WTC11 (cell line): Measurements from ENCODE around the gene ATCAY. TPM values are rescaled to one million over a fixed set of nuclear protein-coding genes. Genes with fewer than 3 reads are reported as not detected.

Source experiments
- ATF6 ChIP-seq: sonication (generic); formaldehyde crosslinking; IDR thresholded peaks from 2 replicates; pipeline ENCODE4 v1.8.1; 2023; ENCODE audit warnings: mild to moderate bottlenecking, missing genetic modification reagents
- EMX1 ChIP-seq: fragments of 250-450 bp; sonication (Bioruptor Pico); IDR thresholded peaks from 2 replicates; pipeline ENCODE4 v1.8.0; 2021; ENCODE audit warnings: mild to moderate bottlenecking
- ESRRA ChIP-seq: sonication (generic); formaldehyde crosslinking; IDR thresholded peaks from 2 replicates; pipeline ENCODE4 v1.8.1; 2022; ENCODE audit warnings: mild to moderate bottlenecking, missing genetic modification reagents, borderline replicate concordance
- GABPB1 ChIP-seq: sonication (generic); formaldehyde crosslinking; IDR thresholded peaks from 2 replicates; pipeline ENCODE4 v1.8.1; 2023; ENCODE audit warnings: mild to moderate bottlenecking, missing genetic modification reagents
- MAX ChIP-seq: sonication (generic); formaldehyde crosslinking; IDR thresholded peaks from 2 replicates; pipeline ENCODE4 v1.8.0; 2022; ENCODE audit warnings: mild to moderate bottlenecking, missing genetic modification reagents
- PREB ChIP-seq: sonication (generic); formaldehyde crosslinking; IDR thresholded peaks from 2 replicates; pipeline ENCODE4 v1.8.1; 2022; ENCODE audit warnings: mild to moderate bottlenecking, missing genetic modification reagents, moderate library complexity, borderline replicate concordance
- SMAD3 ChIP-seq: sonication (generic); formaldehyde crosslinking; IDR thresholded peaks from 2 replicates; pipeline ENCODE4 v1.8.0; 2022; ENCODE audit warnings: missing genetic modification reagents, mild to moderate bottlenecking, borderline replicate concordance
- SMAD4 ChIP-seq: sonication (generic); formaldehyde crosslinking; IDR thresholded peaks from 2 replicates; pipeline ENCODE4 v1.8.0; 2022; ENCODE audit warnings: mild to moderate bottlenecking, missing genetic modification reagents
- STAT6 ChIP-seq: sonication (generic); formaldehyde crosslinking; conservative IDR thresholded peaks from 2 replicates; pipeline ENCODE4 v1.8.1; 2023; ENCODE audit warnings: mild to moderate bottlenecking, low read depth, missing genetic modification reagents, moderate library complexity
- TEAD1 ChIP-seq: sonication (generic); formaldehyde crosslinking; IDR thresholded peaks from 2 replicates; pipeline ENCODE4 v1.8.0; 2022; ENCODE audit warnings: mild to moderate bottlenecking, missing genetic modification reagents
- TEAD4 ChIP-seq: sonication (generic); formaldehyde crosslinking; IDR thresholded peaks from 2 replicates; pipeline ENCODE4 v1.8.0; 2022; ENCODE audit warnings: mild to moderate bottlenecking, missing genetic modification reagents
- ZBTB21 ChIP-seq: sonication (generic); formaldehyde crosslinking; IDR thresholded peaks from 2 replicates; pipeline ENCODE4 v1.8.1; 2023; ENCODE audit warnings: mild to moderate bottlenecking, missing genetic modification reagents, borderline replicate concordance
- ZNF121 ChIP-seq: sonication (generic); formaldehyde crosslinking; IDR thresholded peaks from 2 replicates; pipeline ENCODE4 v1.8.0; 2023; ENCODE audit warnings: missing genetic modification reagents
- ZNF138 ChIP-seq: sonication (generic); formaldehyde crosslinking; conservative IDR thresholded peaks from 2 replicates; pipeline ENCODE4 v1.8.1; 2022; ENCODE audit warnings: mild to moderate bottlenecking, moderate library complexity, missing genetic modification reagents
- ZNF317 ChIP-seq: sonication (generic); formaldehyde crosslinking; IDR thresholded peaks from 2 replicates; pipeline ENCODE4 v1.8.1; 2023; ENCODE audit warnings: low read depth, mild to moderate bottlenecking, moderate library complexity, missing genetic modification reagents, borderline replicate concordance
- ZNF396 ChIP-seq: fragments of 250-450 bp; sonication (Bioruptor Pico); IDR thresholded peaks from 2 replicates; pipeline ENCODE4 v1.8.0; 2021; ENCODE audit warnings: mild to moderate bottlenecking, moderate library complexity, borderline replicate concordance
- ZSCAN18 ChIP-seq: fragments of 250-450 bp; sonication (Bioruptor Pico); IDR thresholded peaks from 2 replicates; pipeline ENCODE4 v2.1.2; 2022; ENCODE audit warnings: mild to moderate bottlenecking, moderate library complexity
- total RNA-seq: library from RNA; stranded (reverse); gene quantifications from 3 replicates; pipeline ENCODE4 v1.2.3, GENCODE V29; 2021
- TF ChIP-seq, protein P1 (sequence below): fragments of 250-450 bp; sonication (Bioruptor Pico); conservative IDR thresholded peaks from 2 replicates; pipeline ENCODE4 v1.9.0; 2021; ENCODE audit warnings: mild to moderate bottlenecking
- TF ChIP-seq, protein P2 (sequence below): fragments of 250-450 bp; sonication (Bioruptor Pico); IDR thresholded peaks from 2 replicates; pipeline ENCODE4 v1.8.0; 2021; ENCODE audit warnings: mild to moderate bottlenecking
- TF ChIP-seq, protein P3 (sequence below): sonication (generic); formaldehyde crosslinking; IDR thresholded peaks from 2 replicates; pipeline ENCODE4 v1.8.0; 2023; ENCODE audit warnings: missing genetic modification reagents, mild to moderate bottlenecking, borderline replicate concordance

ATCAY gene
- total RNA-seq, 1 experiment from 2014 or later: 23.5 TPM

DNA sequence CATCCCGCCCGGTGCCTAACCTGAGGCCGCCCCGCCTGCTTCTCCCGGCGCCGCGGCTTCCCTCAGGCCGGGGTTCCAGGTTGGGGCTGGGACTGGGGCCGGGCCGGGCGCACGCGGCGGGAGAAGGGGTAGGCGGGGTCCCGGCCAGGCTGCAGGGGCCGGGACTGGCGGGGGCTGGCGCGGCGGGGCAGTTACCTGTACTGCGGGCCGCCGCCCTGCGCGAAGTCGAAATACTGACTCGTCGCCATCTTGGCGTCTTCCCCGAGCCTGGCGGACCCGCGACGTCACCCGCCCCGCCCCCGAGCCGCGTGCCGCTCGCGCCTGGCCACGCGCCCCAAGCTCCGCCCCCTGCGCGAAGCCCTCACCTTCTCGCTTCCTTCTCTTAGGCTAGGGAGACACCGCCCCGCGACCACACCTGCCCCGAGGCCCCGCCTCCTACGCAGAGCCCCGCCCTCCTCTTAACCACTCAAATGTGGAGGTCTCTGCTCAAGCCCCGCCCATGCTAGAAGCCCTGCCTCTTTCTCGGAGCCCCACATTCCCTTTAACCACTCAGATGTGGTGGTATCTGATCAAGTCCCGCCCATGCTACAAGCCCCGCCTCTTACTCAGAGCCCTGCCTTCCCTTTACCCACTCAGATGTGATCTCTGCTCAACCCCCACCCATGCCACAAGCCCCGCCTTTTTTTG lies 11.6 kb upstream of the ATCAY start, which contains the start of gene ZFR2 (continued):
- TF ChIP-seq TEAD1 (CRISPR knock-in tag) (peak; percentile 100), ZBTB21 (peak; percentile 99), SMAD3 (CRISPR knock-in tag) (peak; percentile 100), ESRRA (CRISPR knock-in tag) (peak; percentile 100), ZNF317 (CRISPR knock-in tag) (peak; percentile 92), EMX1 (CRISPR knock-in tag) (no peak), ATF6 (CRISPR knock-in tag) (peak; percentile 86; the same call in 1 of the 2 replicates), GABPB1 (CRISPR knock-in tag) (no peak), PREB (CRISPR knock-in tag) (peak; percentile 97; the same call in 1 of the 2 replicates), TEAD4 (CRISPR knock-in tag) (peak; percentile 98), STAT6 (CRISPR knock-in tag) (peak; percentile 99), ZSCAN18 (CRISPR knock-in tag) (no peak), ZNF138 (CRISPR knock-in tag) (peak; percentile 100), SMAD4 (CRISPR knock-in tag) (peak; percentile 98), ZNF121 (CRISPR knock-in tag) (peak; percentile 94), ZNF396 (CRISPR knock-in tag) (no peak), MAX (peak; percentile 100)
- TF ChIP-seq, protein P1, sequence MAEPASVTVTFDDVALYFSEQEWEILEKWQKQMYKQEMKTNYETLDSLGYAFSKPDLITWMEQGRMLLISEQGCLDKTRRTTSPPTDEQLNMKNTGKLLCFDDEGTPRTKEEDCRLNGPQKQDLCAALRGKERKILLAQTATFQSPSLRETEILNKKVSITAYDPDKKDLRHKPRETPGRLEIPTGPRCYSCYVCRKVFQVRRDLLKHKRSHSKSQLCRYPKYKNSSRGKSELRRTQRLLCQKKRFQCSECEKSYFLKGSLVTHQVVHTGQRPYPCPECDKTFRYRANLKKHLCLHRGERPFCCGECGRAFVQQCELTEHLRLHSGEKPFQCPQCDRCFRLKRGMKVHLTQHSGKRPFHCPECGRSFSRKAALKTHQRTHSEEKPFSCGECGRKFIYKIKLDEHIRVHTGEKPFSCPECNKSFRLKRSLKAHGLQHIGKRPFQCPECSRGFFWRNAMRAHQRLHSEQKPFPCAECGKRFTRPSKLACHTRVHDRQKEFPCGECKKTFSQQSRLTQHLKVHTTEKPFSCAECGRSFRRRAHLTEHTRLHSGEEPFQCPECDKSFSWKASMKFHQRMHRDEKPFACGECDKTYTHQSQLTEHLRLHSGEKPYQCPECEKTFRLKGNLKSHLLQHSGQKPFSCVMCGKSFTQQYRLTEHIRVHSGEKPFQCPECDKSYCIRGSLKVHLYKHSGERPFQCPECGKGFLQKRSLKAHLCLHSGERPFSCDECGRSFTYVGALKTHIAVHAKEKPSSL: no peak
- TF ChIP-seq, protein P2, sequence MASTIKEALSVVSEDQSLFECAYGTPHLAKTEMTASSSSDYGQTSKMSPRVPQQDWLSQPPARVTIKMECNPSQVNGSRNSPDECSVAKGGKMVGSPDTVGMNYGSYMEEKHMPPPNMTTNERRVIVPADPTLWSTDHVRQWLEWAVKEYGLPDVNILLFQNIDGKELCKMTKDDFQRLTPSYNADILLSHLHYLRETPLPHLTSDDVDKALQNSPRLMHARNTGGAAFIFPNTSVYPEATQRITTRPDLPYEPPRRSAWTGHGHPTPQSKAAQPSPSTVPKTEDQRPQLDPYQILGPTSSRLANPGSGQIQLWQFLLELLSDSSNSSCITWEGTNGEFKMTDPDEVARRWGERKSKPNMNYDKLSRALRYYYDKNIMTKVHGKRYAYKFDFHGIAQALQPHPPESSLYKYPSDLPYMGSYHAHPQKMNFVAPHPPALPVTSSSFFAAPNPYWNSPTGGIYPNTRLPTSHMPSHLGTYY (CRISPR knock-in tag): no peak
- TF ChIP-seq, protein P3, sequence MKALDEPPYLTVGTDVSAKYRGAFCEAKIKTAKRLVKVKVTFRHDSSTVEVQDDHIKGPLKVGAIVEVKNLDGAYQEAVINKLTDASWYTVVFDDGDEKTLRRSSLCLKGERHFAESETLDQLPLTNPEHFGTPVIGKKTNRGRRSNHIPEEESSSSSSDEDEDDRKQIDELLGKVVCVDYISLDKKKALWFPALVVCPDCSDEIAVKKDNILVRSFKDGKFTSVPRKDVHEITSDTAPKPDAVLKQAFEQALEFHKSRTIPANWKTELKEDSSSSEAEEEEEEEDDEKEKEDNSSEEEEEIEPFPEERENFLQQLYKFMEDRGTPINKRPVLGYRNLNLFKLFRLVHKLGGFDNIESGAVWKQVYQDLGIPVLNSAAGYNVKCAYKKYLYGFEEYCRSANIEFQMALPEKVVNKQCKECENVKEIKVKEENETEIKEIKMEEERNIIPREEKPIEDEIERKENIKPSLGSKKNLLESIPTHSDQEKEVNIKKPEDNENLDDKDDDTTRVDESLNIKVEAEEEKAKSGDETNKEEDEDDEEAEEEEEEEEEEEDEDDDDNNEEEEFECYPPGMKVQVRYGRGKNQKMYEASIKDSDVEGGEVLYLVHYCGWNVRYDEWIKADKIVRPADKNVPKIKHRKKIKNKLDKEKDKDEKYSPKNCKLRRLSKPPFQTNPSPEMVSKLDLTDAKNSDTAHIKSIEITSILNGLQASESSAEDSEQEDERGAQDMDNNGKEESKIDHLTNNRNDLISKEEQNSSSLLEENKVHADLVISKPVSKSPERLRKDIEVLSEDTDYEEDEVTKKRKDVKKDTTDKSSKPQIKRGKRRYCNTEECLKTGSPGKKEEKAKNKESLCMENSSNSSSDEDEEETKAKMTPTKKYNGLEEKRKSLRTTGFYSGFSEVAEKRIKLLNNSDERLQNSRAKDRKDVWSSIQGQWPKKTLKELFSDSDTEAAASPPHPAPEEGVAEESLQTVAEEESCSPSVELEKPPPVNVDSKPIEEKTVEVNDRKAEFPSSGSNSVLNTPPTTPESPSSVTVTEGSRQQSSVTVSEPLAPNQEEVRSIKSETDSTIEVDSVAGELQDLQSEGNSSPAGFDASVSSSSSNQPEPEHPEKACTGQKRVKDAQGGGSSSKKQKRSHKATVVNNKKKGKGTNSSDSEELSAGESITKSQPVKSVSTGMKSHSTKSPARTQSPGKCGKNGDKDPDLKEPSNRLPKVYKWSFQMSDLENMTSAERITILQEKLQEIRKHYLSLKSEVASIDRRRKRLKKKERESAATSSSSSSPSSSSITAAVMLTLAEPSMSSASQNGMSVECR: peak; percentile 99
